Large intestine (tissue), 12 donors: ENCODE data around the gene TAOK1. TPM values are rescaled to one million over a fixed set of nuclear protein-coding genes. Genes with fewer than 3 reads are reported as not detected.
"Not testable (repeated sequence)": the region's sequence is repeated elsewhere in the genome, so short reads cannot be mapped to it uniquely, and the experiment has no call there.

Source experiments
- DNase-seq, 2 donors: peaks; one replicate each; pipeline versions ENCODE4 v3.0.0 to v3.0.0-alpha.2; 2013
- H3K27ac ChIP-seq: one replicate; pipeline ENCODE4 v1.5.1; 2013; ENCODE audit warnings: low read length
- H3K27me3 ChIP-seq: 2 replicates; pipeline ENCODE4 v1.6.1; 2013; ENCODE audit warnings: low read length; ENCODE audit not compliant: control insufficient read depth, insufficient read depth
- H3K36me3 ChIP-seq: 2 replicates; pipeline ENCODE4 v1.6.1; 2013; ENCODE audit warnings: low read length; ENCODE audit not compliant: control insufficient read depth, insufficient read depth
- H3K4me1 ChIP-seq: one replicate; pipeline ENCODE4 v1.6.1; 2013; ENCODE audit warnings: low read length; ENCODE audit not compliant: control insufficient read depth, insufficient read depth
- H3K4me3 ChIP-seq: one replicate; pipeline ENCODE4 v1.5.1; 2013; ENCODE audit warnings: low read length
- H3K9me3 ChIP-seq: one replicate; pipeline ENCODE4 v1.6.1; 2013; ENCODE audit warnings: mild to moderate bottlenecking, low read depth, low read length, moderate library complexity; ENCODE audit not compliant: control insufficient read depth
- WGBS: methylation state at CpG from one replicate; pipeline ENCODE4 v1.1.5; 2013; ENCODE audit warnings: low lambda C conversion rate; ENCODE audit not compliant: insufficient coverage; 5-methylcytosine and 5-hydroxymethylcytosine counted together
- long read RNA-seq, 11 donors: transcript quantifications; one replicate each; lab custom pipeline, GENCODE V29; 2026
- polyA plus RNA-seq: library from polyadenylated mRNA; unstranded; fragments of 120-200 nt; gene quantifications from one replicate; pipeline ENCODE4 v1.2.1, GENCODE V29; 2013

Gene TAOK1
- polyA plus RNA-seq = 22.2 TPM
- long read RNA-seq, donor 1 = 0 reads
- long read RNA-seq, donor 2 = 0 reads
- long read RNA-seq, donor 3 = 0 reads
- long read RNA-seq, donor 4 = 0 reads
- long read RNA-seq, donor 5, full-length matches to known transcripts = 1 of 1 reads
- long read RNA-seq, donor 5, partial matches to known transcripts = 0 of 1 reads
- long read RNA-seq, donor 5, other reads (novel, unspliced or antisense) = 0 of 1 reads
- long read RNA-seq, donor 6 = 0 reads
- long read RNA-seq, donor 7, full-length matches to known transcripts = 2 of 2 reads
- long read RNA-seq, donor 7, partial matches to known transcripts = 0 of 2 reads
- long read RNA-seq, donor 7, other reads (novel, unspliced or antisense) = 0 of 2 reads
- long read RNA-seq, donor 8, full-length matches to known transcripts = 1 of 7 reads
- long read RNA-seq, donor 8, partial matches to known transcripts = 6 of 7 reads
- long read RNA-seq, donor 8, other reads (novel, unspliced or antisense) = 0 of 7 reads
- long read RNA-seq, donor 9 = 0 reads
- long read RNA-seq, donor 10 = 0 reads
- long read RNA-seq, donor 11 = 0 reads

GRCh38 chr17:29389982-29390850 is at the start of gene TAOK1:
TSS of gene TAOK1 (plus strand) at chr17:29390363. CDS start at chr17:29451549, 61,186 bp downstream.
- Histone ChIP-seq H3K36me3 (no peaks in the 10 kb centered on the region), H3K27ac (peak within 1 kb of the TSS; percentile 87), H3K27me3 (no peaks in the 10 kb centered on the region), H3K4me3 (peak within 1 kb of the TSS; percentile 97), H3K4me1 (peaks cover 6% of the 10 kb centered on the region), H3K9me3 (no peaks in the 10 kb centered on the region)
- DNase-seq = peak; percentile 99
- WGBS = 10% methylated on average over 2 of the region's 87 CpGs

- no peak overlapping the region for H3K27ac ChIP-seq
- H3K4me1 ChIP-seq = no peaks in the 10 kb centered on the region
- H3K9me3 ChIP-seq = no peaks in the 10 kb centered on the region
- H3K36me3 ChIP-seq = no peaks in the 10 kb centered on the region
- no peaks in the 10 kb centered on the region for H3K27me3 ChIP-seq
- H3K4me3 ChIP-seq = no peak overlapping the region
- DNase-seq = no peak
- no CpG with 5 or more reads among the region's 2 CpGs for WGBS
These were observed 48.4 kb upstream of the TAOK1 start for GRCh38 chr17:29341726-29342125.

- H3K9me3 ChIP-seq = no peaks in the 10 kb centered on the region
- no peak for DNase-seq
- 100% methylated on average over 2 of the region's 11 CpGs for WGBS
These were observed 47.9 kb upstream of the TAOK1 start for GRCh38 chr17:29342158-29342765.

GRCh38 chr17:29344201-29344856 is 45.8 kb upstream of the TAOK1 start:
- Histone ChIP-seq H3K4me1 (no peaks in the 10 kb centered on the region), H3K36me3 (no peaks in the 10 kb centered on the region), H3K27ac (peak overlapping the region; percentile 65), H3K9me3 (no peaks in the 10 kb centered on the region), H3K27me3 (no peaks in the 10 kb centered on the region), H3K4me3 (no peak overlapping the region)
- DNase-seq = peak; percentile 75 to 86
- no CpG with 5 or more reads among the region's 11 CpGs for WGBS

More at GRCh38 chr17:29342158-29342765, 47.9 kb upstream of the TAOK1 start:
- Histone ChIP-seq H3K4me3 (no peak overlapping the region), H3K36me3 (no peaks in the 10 kb centered on the region), H3K4me1 (no peaks in the 10 kb centered on the region), H3K27me3 (no peaks in the 10 kb centered on the region), H3K27ac (no peak overlapping the region)

- peak overlapping the region; percentile 65 for H3K27ac ChIP-seq
- H3K27me3 ChIP-seq = no peaks in the 10 kb centered on the region
- H3K36me3 ChIP-seq = no peaks in the 10 kb centered on the region
- no peaks in the 10 kb centered on the region for H3K4me1 ChIP-seq
- no peak overlapping the region for H3K4me3 ChIP-seq
- DNase-seq = no peak
- no peaks in the 10 kb centered on the region for H3K9me3 ChIP-seq
- WGBS = 85% methylated on average over 3 of the region's 3 CpGs
These were observed 45.1 kb upstream of the TAOK1 start for GRCh38 chr17:29345066-29345465.

GRCh38 chr17:29345470-29345869 is 44.7 kb upstream of the TAOK1 start:
- no CpG with 5 or more reads among the region's 11 CpGs for WGBS
- H3K27ac ChIP-seq, H3K9me3 ChIP-seq, DNase-seq, H3K36me3 ChIP-seq, H3K27me3 ChIP-seq, H3K4me1 ChIP-seq, H3K4me3 ChIP-seq: not testable (repeated sequence)

- no CpG with 5 or more reads among the region's 6 CpGs for WGBS
These were observed 43.7 kb upstream of the TAOK1 start for GRCh38 chr17:29346462-29346861.

GRCh38 chr17:29347831-29348629 is 42.1 kb upstream of the TAOK1 start:
- no peak for DNase-seq
- Histone ChIP-seq H3K27ac (no peak overlapping the region), H3K4me3 (no peak overlapping the region), H3K9me3 (no peaks in the 10 kb centered on the region), H3K36me3 (no peaks in the 10 kb centered on the region), H3K4me1 (no peaks in the 10 kb centered on the region), H3K27me3 (no peaks in the 10 kb centered on the region)
- 100% methylated on average over 1 of the region's 3 CpGs for WGBS

More at GRCh38 chr17:29346462-29346861, 43.7 kb upstream of the TAOK1 start:
- H3K4me3 ChIP-seq = no peak overlapping the region
- no peak for DNase-seq
- no peaks in the 10 kb centered on the region for H3K9me3 ChIP-seq
- H3K36me3 ChIP-seq = no peaks in the 10 kb centered on the region
- H3K27me3 ChIP-seq = no peaks in the 10 kb centered on the region
- no peaks in the 10 kb centered on the region for H3K4me1 ChIP-seq
- H3K27ac ChIP-seq = no peak overlapping the region

- Histone ChIP-seq H3K4me3 (no peak overlapping the region), H3K27ac (no peak overlapping the region), H3K36me3 (no peaks in the 10 kb centered on the region), H3K4me1 (no peaks in the 10 kb centered on the region), H3K27me3 (no peaks in the 10 kb centered on the region), H3K9me3 (no peaks in the 10 kb centered on the region)
- no peak for DNase-seq
- WGBS = no CpG with 5 or more reads among the region's 2 CpGs
These were observed 40.8 kb upstream of the TAOK1 start for GRCh38 chr17:29349409-29349808.
